ENCODE measurements around the gene RPS6KA4. TPM values are rescaled to one million over a fixed set of nuclear protein-coding genes. Genes with fewer than 3 reads are reported as not detected.

Gene RPS6KA4
- total RNA-seq, 1 donor from 2014 or later = 29.4 TPM

- DNase-seq (ENCODE audit: low read depth in 2 of 2) = no peak
Observed at GRCh38 chr11:64366751-64367150, 7.8 kb downstream of the RPS6KA4 start.

GRCh38 chr11:64367931-64368672 is 9.1 kb downstream of the RPS6KA4 start:
- no peak for DNase-seq (ENCODE audit: low read depth in 2 of 2)

GRCh38 chr11:64368673-64369074 is 9.7 kb downstream of the RPS6KA4 start:
- no peak for DNase-seq (ENCODE audit: low read depth in 2 of 2)

- DNase-seq (ENCODE audit: low read depth in 2 of 2) = no peak
Observed at GRCh38 chr11:64369440-64370421, 10.8 kb downstream of the RPS6KA4 start.

- DNase-seq (ENCODE audit: low read depth in 2 of 2) = no peak
Observed at GRCh38 chr11:64371201-64371600, 12.2 kb downstream of the RPS6KA4 start.

- no peak for DNase-seq (ENCODE audit: low read depth in 2 of 2)
Observed at GRCh38 chr11:64372021-64372420, 13.1 kb downstream of the RPS6KA4 start.

GRCh38 chr11:64372802-64373597 is 14.0 kb downstream of the RPS6KA4 start:
- no peak for DNase-seq (ENCODE audit: low read depth in 2 of 2)

- no peak for DNase-seq (ENCODE audit: low read depth in 2 of 2)
Observed at GRCh38 chr11:64373598-64373974, 14.6 kb downstream of the RPS6KA4 start.

- no peak for DNase-seq (ENCODE audit: low read depth in 2 of 2)
Observed at GRCh38 chr11:64376071-64376470, 17.1 kb downstream of the RPS6KA4 start.

GRCh38 chr11:64378335-64378880 is 19.4 kb downstream of the RPS6KA4 start:
- DNase-seq (ENCODE audit: low read depth in 2 of 2) = no peak

GRCh38 chr11:64379160-64379559 is 20.2 kb downstream of the RPS6KA4 start:
- no peak for DNase-seq (ENCODE audit: low read depth in 2 of 2)

GRCh38 chr11:64379817-64380709 is 21.1 kb downstream of the RPS6KA4 start:
- no peak for DNase-seq (ENCODE audit: low read depth in 2 of 2)

GRCh38 chr11:64381350-64381749 is 22.4 kb downstream of the RPS6KA4 start:
- DNase-seq (ENCODE audit: low read depth in 2 of 2) = no peak

GRCh38 chr11:64382047-64382446 is 23.1 kb downstream of the RPS6KA4 start:
- DNase-seq (ENCODE audit: low read depth in 2 of 2) = no peak

- DNase-seq (ENCODE audit: low read depth in 2 of 2) = no peak
Observed at GRCh38 chr11:64382586-64382985, 23.6 kb downstream of the RPS6KA4 start.

GRCh38 chr11:64383580-64383979 is 24.6 kb downstream of the RPS6KA4 start:
- DNase-seq (ENCODE audit: low read depth in 2 of 2) = no peak

- DNase-seq (ENCODE audit: low read depth in 2 of 2) = no peak
Observed at GRCh38 chr11:64384028-64384737, 25.2 kb downstream of the RPS6KA4 start.

GRCh38 chr11:64384981-64385944 is 26.3 kb downstream of the RPS6KA4 start:
- DNase-seq (ENCODE audit: low read depth in 2 of 2) = peak; percentile 18 to 60
